CD4-positive, alpha-beta T cell treated with Interferon gamma for 1 hour (primary cell): ENCODE results near the gene KANK4.

ENCODE experiments used
- DNase-seq: peaks from one replicate; pipeline ENCODE4 v3.0.0-alpha.2; 2020

The KANK4 gene

GRCh38 chr1:62336995-62337705 lies 17.9 kb upstream of the KANK4 start:
- DNase-seq = no peak

DNA sequence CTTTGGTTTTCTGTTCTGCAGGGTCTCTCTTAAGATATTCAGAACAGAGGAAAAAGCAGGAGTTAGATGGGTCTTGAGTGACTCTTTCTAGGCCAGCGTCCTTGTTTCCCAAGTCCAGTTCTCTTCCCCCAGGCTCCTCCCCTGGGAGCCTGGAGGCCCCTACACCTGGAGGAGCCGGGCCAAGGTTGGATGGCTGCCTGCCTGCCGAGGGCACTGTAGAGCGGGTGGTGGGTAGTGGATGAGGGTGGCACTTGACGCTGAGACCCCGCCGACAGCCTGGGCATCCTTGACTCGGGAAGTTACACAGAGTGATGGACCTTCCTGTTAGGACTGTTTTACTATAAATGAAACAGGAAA lies 17.4 kb upstream of the KANK4 start:
- no peak for DNase-seq

DNA sequence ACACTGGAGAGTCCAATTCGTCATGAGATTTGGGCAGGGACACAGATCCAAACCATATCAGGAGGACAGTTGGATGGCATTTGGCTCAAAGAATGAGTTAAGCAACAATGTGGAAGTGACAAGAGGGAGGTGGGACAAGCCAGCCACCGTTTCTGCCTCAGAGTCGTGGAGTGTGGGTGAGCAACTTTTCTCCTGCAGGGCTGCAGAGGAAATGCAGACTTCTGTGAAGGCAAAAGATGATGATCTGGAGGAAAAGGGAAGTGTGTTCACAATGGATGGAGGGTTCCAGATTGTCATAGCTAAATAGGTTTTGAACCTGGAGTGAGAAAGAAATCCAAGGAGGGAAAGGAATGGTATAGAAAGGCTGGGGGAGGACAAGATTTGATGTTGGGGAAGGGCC lies 16.4 kb upstream of the KANK4 start:
- DNase-seq = no peak

GRCh38 chr1:62334434-62334985 lies 15.3 kb upstream of the KANK4 start:
- no peak for DNase-seq

DNA sequence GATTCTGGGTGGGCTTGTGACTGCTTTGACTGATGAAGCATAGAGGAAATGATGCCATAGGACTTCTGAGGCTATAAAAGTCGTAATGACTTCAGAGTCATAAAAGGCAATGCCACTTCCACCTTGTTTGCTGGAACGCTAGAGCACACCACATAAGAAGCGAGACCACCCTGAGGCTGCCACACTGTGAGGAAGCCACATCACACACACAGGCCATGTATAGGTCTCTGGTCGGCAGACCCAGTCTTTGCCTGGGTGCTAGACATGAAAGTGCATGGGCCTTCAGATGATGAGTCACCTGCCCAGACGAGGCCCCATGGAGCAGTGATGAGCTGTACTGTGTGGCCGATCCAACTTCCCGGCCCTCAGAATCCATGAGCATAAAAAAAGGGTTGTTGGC lies 14.2 kb upstream of the KANK4 start:
- DNase-seq = no peak

DNA sequence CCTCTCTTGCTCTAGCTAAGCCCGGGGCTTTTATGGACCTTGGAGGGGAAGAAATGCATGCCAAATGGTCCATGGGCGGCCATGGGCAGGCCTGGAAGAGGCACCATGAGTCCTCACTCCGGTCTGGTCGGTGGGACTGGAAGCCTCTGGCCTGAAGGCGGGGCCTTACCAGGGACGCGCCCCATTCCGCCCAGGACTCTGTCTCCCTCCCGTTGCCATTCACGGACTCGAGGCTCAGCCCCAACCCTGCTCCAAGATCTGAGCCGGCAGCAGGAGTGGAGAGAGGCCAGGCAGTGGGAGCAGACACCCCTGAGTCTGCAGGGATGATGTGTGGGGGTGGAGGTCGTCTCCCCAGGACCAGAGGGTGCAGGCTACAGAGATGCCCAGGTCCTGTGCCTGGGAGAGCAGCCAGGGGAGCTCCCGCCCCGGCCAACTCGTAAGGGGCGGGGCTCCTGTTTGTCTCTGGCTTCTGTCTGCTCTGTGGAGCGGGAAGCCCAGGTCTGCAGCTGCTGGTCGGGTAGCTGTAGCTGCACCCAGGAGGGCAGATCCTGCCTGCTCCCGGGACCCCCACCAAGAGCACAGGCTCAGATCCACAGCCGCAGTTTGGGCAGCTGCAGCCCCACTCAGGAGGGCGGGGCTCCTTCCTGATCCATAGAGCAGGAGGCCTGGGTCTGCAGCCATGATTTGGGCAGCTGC lies 8.3 kb upstream of the KANK4 start:
- DNase-seq = no peak

DNA sequence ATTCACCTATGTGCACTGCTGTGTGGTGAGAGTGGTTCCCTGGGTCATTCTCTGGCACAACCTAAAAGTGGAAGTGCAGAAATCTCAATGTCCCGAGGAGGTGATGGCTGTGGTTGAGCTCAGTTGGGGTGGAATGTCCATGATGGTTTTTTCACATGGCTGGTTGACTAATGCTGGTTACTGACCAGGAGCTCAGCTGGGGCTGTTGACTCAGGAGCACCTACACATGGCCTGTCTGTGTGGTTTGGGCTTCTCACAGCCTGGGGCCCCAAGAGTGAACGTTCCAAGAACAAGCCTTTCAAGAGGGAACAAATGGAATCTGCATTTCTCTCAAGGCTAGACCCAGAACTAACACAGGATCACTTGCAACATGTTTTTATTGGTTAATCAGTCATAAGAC lies 6.4 kb upstream of the KANK4 start:
- DNase-seq = no peak

DNA sequence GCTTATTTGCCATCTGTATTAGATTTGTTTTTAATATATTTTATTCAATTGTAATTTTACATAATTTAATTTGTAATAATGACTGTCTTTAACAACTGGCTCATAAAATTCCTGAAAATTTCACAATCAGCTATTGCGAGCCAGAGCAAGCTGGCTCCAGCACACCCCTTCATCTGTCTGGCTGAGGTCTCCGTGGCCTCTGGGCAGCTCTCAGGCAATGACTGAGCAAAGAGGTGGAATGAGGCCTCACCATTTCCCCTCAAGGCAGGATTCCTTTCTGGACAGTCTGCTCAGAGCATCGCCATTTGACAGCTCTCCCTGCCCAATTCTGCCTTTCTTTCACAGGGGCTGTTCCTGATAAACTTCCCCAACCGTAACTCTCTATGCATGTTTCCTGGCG lies 5.8 kb upstream of the KANK4 start:
- DNase-seq = no peak

GRCh38 chr1:62321446-62321845 lies 2.2 kb upstream of the KANK4 start:
- DNase-seq = no peak

DNA sequence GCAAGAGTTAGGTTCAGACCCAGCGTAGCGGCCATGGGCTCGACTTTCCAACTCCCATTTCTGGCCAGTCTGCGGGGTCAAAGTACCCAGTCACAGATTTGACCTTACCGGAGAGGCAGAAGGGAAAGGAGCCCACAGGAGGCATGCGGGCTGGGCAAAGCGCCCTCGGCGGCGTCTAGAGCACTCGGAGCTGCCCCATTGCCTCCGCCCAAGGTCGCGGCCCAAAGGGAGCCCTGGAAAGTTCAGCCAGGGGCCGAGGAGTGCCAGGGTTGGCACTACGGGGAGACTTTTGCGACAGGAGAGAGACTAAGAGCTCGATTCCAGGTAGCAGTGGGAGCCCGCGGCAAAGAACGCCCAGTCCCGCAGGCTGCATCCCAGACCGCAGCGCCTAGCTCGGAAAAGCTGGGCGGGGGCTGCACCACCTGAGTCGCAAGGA lies 896 bp downstream of the KANK4 start:
- no peak for DNase-seq

- no peak for DNase-seq
Observed at GRCh38 chr1:62317021-62317768, 2.0 kb downstream of the KANK4 start.

- DNase-seq = no peak
Observed at GRCh38 chr1:62316135-62316534, 3.1 kb downstream of the KANK4 start.

DNA sequence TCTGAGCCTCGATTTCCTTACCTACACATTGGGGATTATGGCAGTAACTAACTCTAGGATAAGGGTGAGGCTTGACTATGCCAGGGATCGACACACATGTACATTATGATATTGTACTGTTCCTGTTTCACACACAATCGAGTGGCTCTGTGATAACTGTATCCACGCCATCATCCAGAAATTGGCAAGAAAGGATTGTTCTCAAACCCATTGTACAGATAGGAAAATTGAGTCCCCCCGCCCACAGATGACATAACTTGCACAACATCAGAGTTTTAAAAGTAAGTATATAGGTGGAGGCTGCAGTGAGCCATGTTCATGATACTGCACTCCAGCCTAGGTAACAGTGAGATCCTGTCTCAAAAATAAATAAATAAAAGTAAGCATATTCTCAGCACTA lies 3.8 kb downstream of the KANK4 start:
- no peak for DNase-seq

DNA sequence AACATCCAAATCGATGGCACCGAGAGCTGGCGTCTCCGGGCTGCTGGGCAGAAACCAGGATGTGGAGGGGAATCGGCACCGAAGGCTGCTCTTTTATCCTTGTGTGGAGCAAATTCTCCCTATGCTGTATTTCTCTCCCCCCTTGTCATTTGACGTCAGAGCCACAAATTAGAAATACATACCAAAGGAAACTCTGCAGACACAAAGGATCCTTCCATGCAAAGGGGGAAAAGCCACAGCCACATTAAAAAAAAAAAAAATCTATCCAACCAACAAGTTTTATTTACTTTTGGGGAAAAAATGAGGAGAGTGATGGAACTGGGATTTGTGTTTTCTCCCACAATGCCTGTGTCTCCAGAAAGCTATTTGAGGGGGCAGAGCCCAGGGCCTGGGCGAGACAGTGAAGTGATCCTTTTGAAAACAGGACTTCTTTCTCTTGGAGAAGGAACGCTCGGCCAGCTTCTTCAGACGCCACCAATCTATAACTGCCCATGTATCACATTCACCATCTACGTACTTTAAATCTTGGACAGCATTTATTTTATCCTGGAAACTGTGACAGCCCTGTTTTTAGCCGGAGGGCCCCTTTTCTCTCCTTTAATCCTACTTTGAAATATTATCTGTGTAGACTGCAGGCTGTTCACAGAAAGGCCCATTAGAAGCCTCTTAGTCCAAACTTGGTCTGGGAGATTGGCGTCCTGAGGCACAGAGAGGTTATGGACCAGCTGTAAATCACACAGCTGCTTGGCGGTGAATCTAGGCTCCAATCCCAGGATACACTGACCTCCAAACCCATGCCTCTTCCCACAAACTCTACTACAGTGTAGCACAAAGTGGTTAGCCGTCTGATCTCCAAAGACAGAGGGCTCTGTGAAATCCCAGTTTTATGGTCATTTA lies 4.5 kb downstream of the KANK4 start:
- DNase-seq = no peak

DNA sequence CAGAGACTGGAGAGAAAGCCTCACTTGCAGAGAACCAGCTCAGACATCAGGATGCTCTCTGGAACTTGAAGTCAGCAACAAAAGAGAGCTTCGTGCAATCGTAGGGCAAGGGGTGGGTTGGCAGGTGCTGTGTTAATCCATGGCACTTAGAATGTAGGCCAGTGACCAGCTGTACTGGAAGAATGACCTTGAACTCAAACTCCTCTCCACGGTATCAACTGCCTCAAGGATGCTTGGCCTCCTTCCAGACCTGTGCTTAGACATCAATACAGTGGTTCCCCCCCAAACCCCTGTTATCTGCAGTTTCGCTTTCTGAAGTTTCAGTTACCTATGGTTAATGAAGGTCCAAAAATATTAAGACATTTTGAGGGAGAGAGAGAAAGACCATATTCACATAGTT lies 6.5 kb downstream of the KANK4 start:
- DNase-seq = no peak

GRCh38 chr1:62311473-62311943 lies 7.7 kb downstream of the KANK4 start:
- no peak for DNase-seq

- no peak for DNase-seq
Observed at GRCh38 chr1:62309906-62310305, 9.3 kb downstream of the KANK4 start.

GRCh38 chr1:62308606-62309005 lies 10.6 kb downstream of the KANK4 start:
- DNase-seq = no peak

DNA sequence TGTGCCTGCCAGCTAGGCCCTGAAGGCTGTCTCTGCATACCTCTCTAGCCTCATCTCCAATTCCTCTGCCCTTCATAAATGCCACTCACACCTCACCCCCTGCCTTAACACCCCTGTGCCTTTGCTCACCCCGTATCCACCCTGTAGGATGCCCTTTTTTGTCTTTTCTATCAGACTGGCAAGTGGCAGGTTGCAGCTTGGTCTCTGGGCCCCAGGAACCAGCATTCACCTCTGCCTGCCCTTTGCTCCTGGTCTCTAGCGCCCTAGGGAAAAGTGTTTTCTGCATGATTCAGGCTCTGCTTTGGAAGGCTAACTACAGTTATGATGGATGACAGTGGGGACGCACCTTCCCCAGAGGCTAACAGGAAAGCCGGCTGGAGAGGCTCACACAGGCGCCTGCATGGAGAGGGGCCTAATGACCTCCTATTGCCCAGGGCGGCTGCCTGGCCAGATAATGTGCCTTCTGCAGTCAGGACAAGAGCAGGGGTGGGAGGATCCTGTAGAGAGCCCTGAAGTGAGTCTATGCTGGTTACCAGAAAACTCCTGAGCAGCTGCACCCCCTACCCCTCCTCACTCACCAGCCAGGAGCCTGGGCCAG lies 11.2 kb downstream of the KANK4 start:
- DNase-seq = no peak

DNA sequence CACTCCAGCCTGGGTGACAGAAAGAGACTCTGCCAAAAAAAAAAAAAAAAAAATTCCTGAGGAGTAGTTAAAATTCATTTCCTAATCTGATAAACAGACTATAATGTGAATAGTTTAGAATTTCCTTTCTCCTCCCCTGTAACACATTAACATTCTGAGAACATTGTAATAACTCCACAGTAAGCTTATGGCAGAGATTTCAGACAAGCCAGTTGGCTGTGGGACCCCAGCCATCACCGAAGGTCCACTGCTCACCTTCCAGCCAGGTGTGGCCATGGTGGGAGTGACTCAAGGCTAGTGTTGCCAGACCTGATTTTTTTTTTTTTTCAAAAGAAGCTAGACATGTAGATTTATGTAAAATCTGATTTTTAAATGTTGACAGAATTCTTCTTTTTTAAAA lies 11.8 kb downstream of the KANK4 start:
- DNase-seq = no peak

DNA sequence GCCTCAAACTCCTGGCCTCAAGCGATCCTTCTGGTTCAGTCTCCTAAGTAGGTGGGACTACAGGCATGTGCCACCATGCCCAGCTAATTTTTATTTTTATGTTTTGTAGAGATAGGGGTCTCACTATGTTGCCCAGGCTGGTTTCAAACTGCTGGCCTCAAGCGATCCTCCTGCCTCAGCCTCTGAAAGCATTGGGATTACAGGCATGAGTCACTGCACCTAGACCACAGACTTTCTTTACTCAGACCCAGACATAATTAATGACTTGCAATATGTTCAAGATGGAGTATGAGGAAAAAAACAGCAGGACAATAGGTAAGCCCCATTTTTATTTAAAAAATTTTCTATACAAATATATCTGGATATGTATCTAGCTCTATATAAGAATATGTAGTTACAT lies 13.2 kb downstream of the KANK4 start:
- DNase-seq = no peak

DNA sequence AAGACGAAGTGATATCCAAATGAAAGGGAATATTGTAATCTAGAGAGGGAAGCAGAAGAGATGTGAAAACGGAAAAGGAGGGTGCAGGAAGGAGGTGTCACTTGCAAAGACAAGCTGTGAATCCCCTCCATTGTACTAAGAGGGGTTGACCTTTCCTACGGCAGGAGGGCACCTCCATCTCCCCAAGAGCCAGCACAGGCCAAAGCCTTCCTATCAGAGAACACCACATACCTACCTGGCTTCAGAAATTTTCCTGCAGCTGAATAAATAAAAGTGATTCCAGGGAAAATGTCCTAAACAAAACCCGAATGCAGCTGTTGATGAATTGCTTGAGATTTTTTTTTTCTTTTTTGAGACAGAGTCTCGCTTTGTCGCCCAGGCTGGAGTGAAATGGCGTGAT lies 14.3 kb downstream of the KANK4 start:
- no peak for DNase-seq
